Coronary artery (tissue), 2 donors: ENCODE measurements around the gene TRIM2.

Source experiments
- DNase-seq: peaks from one replicate; pipeline ENCODE4 v3.0.0-alpha.2; 2017; ENCODE audit warnings: low spot score
- H3K27ac ChIP-seq, 2 donors: fragments of 200-600 bp; sonication (generic); one replicate each; pipeline ENCODE4 v1.5.1; 2016 to 2019
- H3K4me3 ChIP-seq: fragments of 200-600 bp; sonication (generic); 2 replicates; pipeline ENCODE4 v1.5.1; 2016; ENCODE audit warnings: mild to moderate bottlenecking, moderate library complexity
- TF ChIP-seq, protein P1 (sequence below): fragments of 200-600 bp; sonication (generic); IDR thresholded peaks from one replicate; pipeline ENCODE4 v1.5.1; 2019; ENCODE audit warnings: antibody characterized with exemption

The TRIM2 gene

DNA sequence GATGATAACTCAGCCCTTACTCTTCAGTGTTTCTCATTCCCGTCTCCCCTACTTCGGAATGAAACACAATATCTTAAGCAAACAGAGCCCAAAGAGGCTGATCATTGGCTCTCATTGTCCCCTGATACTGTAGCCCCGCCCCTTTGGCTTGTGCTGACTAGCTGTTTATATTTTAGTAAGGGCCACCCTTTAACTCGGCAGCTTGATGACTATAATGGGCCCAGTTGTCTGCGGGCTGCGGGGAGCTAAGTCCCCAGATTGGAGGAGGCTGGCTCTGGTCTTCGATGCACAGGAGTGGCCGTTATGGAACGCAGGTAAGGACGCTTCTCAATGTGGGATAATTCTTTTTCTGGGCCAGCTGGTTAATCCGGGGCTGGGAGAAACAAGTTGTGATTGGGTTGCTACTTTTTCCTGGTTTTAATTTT lies at the start of gene TRIM2:
Gene TRIM2 (plus strand): TSS at position 197 of the 425 bp plus-strand sequence. CDS start 88 bp downstream, at position 285.
- TF ChIP-seq, protein P1, sequence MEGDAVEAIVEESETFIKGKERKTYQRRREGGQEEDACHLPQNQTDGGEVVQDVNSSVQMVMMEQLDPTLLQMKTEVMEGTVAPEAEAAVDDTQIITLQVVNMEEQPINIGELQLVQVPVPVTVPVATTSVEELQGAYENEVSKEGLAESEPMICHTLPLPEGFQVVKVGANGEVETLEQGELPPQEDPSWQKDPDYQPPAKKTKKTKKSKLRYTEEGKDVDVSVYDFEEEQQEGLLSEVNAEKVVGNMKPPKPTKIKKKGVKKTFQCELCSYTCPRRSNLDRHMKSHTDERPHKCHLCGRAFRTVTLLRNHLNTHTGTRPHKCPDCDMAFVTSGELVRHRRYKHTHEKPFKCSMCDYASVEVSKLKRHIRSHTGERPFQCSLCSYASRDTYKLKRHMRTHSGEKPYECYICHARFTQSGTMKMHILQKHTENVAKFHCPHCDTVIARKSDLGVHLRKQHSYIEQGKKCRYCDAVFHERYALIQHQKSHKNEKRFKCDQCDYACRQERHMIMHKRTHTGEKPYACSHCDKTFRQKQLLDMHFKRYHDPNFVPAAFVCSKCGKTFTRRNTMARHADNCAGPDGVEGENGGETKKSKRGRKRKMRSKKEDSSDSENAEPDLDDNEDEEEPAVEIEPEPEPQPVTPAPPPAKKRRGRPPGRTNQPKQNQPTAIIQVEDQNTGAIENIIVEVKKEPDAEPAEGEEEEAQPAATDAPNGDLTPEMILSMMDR: no peak
- H3K27ac ChIP-seq: peak within 1 kb of the TSS in 1 of 2 donors; percentile 28
- peak within 1 kb of the TSS; percentile 61 for H3K4me3 ChIP-seq
- no peak for DNase-seq

DNA sequence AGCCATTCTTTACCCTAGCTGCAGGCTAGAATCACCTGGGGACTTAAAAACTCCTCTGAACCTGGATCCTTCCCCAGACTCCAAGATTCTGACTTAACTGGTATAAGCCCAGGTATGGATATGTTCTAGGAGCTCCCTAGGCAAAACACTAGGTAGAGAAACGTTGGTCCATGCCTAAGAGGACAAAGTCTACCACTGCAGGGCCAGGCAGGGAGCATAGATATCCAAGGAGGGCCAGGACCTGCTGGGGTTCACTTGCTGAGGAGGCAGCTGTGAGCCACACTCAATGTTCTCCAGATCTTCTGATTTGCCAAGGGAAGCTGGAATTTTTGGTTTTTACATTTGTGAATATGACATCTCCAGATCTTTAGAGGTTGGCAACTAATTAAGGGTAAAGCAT lies 48.6 kb upstream of the TRIM2 start:
- TF ChIP-seq, protein P1: no peak
- H3K27ac ChIP-seq: no peak overlapping the region
- no peak overlapping the region for H3K4me3 ChIP-seq
- no peak for DNase-seq

DNA sequence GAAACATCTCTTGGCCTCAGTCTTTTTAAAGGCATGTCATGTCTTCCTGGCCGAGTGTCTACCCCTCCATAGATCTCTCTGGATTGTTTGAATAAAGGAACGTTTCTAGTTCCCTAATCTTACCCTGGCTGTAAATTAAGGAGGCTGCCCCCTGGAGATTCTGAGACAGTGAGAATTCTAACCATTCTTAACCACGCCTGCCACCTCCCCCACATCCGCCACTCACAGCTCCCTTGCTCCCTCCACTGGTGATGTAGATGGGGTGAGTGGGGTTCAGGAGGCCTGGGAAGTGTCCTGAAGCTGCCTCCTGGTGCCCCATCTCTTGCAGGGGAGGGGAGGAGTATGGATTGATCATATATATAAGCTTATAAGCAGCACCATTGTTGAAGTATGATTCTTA lies 48.0 kb upstream of the TRIM2 start:
- TF ChIP-seq, protein P1: no peak
- DNase-seq: no peak
- Histone ChIP-seq H3K4me3 (no peak overlapping the region), H3K27ac (no peak overlapping the region)

DNA sequence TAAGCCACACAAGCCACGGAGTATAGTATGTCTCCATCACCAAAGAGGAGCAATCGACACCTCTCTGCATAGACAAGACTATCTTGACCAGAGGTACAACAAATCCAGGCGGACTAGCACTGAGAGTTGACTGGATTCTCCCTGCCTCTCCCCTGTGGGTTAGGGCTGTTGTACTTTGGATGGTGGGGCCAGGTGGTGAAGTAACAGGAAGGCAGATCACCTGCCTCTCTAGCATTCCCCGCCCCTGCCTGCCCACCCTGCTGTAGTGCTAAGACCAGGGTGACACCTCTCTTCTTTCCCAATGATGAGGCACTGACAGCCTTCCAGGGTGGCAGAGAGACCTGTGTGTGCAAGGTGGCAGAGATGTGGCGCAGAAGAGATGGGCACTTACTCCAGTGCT lies 47.5 kb upstream of the TRIM2 start:
- TF ChIP-seq, protein P1: no peak
- Histone ChIP-seq H3K4me3 (no peak overlapping the region), H3K27ac (no peak overlapping the region)
- DNase-seq: no peak

DNA sequence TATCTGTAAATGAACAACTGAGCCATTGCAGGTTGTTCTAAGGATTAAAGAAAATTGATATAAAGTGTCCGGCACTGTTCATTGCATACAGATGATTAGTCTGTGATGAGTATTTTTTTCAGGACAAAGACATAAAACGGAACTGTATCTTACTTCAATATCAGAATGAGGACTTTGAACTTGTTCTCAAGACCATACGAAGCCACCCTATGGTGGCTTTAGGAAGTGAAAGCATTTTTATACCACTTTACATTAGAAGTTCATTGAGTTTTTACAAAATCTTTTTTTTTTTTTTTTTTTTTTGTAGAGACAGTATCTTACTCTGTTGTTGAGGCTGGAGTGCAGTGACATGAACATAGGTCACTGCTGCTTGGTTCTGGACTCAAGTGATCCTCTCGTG lies 45.2 kb upstream of the TRIM2 start:
- no peak overlapping the region for H3K4me3 ChIP-seq
- H3K27ac ChIP-seq: no peak overlapping the region
- TF ChIP-seq, protein P1: no peak
- no peak for DNase-seq

DNA sequence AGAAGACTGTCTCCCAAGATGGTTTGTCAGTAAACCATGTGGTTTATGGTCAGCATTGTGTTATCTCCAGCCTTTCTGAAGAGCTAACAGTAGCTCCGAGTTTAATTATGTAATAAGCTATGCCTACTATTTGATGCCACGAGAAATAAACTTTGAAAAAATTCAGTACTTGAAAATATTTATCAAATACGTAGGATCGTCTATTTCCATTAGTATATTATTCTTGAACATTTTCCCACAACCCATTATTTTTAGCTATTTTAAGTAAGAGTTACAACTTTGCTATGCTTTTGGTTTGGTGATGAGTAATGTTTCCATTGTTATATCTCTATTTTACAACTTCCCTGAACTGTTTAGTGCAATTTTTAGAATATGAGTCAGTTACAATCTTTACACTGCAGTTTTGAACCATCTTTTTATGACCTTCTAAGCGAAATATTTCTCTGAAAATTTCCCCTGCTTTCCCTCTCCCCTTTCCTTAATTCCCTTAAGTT lies 44.5 kb upstream of the TRIM2 start:
- Histone ChIP-seq H3K27ac (no peak overlapping the region), H3K4me3 (no peak overlapping the region)
- TF ChIP-seq, protein P1: no peak
- DNase-seq: no peak

DNA sequence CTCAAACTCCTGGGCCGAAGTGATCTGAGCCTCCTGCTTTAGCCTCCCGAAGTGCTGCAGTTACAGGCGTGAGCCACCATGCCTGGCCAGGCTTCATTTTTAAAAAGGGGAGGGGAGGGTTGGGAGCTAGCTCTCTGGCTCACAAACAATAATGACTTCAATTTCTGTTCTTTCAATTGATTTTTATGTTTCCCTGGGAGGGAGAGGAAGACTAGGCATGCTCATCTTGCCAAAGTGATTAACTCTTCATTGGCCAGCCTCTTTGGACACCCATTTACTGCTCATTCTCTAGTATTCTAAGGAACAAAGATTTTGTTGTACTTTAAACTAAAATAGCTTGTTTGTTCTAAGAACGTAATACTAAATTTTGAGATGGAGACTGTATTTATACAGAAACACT lies 43.4 kb upstream of the TRIM2 start:
- TF ChIP-seq, protein P1: no peak
- H3K27ac ChIP-seq: no peak overlapping the region

More for the DNA sequence above, 43.4 kb upstream of the TRIM2 start:
- DNase-seq: no peak
- H3K4me3 ChIP-seq: no peak overlapping the region
